Karpas-422 (cell line): ENCODE results near the gene LYPD3. TPM values are rescaled to one million over a fixed set of nuclear protein-coding genes. Genes with fewer than 3 reads are reported as not detected.

ENCODE experiments used
- DNase-seq: peaks from one replicate; pipeline ENCODE4 v3.0.0-alpha.2; 2015
- H2AFZ ChIP-seq: fragments of 200-600 bp; sonication (generic); 2 replicates; pipeline ENCODE4 v1.6.1; 2014; ENCODE audit warnings: antibody characterized with exemption, low read length, mixed read lengths
- H3K27ac ChIP-seq: fragments of 200-600 bp; sonication (generic); 2 replicates; pipeline ENCODE4 v1.5.1; 2014; ENCODE audit warnings: mild to moderate bottlenecking, low read length, moderate library complexity
- H3K27me3 ChIP-seq: fragments of 200-600 bp; sonication (generic); 2 replicates; pipeline ENCODE4 v1.6.1; 2014; ENCODE audit warnings: low read length, mixed read lengths
- H3K36me3 ChIP-seq: fragments of 200-600 bp; sonication (generic); 2 replicates; pipeline ENCODE4 v1.6.1; 2014; ENCODE audit warnings: low read length, mixed read lengths; ENCODE audit not compliant: insufficient read depth
- H3K4me1 ChIP-seq: fragments of 200-600 bp; sonication (generic); 2 replicates; pipeline ENCODE4 v1.6.1; 2014; ENCODE audit warnings: mild to moderate bottlenecking, low read length, mixed read lengths
- H3K4me2 ChIP-seq: fragments of 200-600 bp; sonication (generic); 2 replicates; pipeline ENCODE4 v1.6.1; 2014; ENCODE audit warnings: low read length, low read depth, mild to moderate bottlenecking; ENCODE audit not compliant: poor library complexity, severe bottlenecking
- H3K4me3 ChIP-seq: fragments of 200-600 bp; sonication (generic); 2 replicates; pipeline ENCODE4 v1.5.1; 2014; ENCODE audit warnings: mild to moderate bottlenecking, antibody characterized with exemption, low read length, mixed read lengths
- H3K79me2 ChIP-seq: fragments of 200-600 bp; sonication (generic); 2 replicates; pipeline ENCODE4 v1.6.1; 2014; ENCODE audit warnings: mild to moderate bottlenecking, low read length, mixed read lengths
- H3K9ac ChIP-seq: fragments of 200-600 bp; sonication (generic); 2 replicates; pipeline ENCODE4 v1.6.0; 2014; ENCODE audit warnings: low read length
- H3K9me2 ChIP-seq: fragments of 200-600 bp; sonication (generic), shearing (Covaris generic); replicated peaks from 2 replicates; pipeline ENCODE4 v1.6.0; 2014; ENCODE audit warnings: mild to moderate bottlenecking, low read length, moderate library complexity; ENCODE audit not compliant: insufficient read depth
- H3K9me3 ChIP-seq: fragments of 300-700, 200-600 bp; sonication (generic); 2 replicates; pipeline ENCODE4 v1.6.1; 2014; ENCODE audit warnings: low read length, mixed read lengths
- H4K20me1 ChIP-seq: fragments of 200-600 bp; sonication (generic); 2 replicates; pipeline ENCODE4 v1.6.1; 2014; ENCODE audit warnings: mild to moderate bottlenecking, antibody characterized with exemption, low read length, low read depth; ENCODE audit not compliant: insufficient read depth
- total RNA-seq: library from RNA; depleted of rRNA; stranded (reverse); fragments of >200 nt; shearing (Covaris generic); gene quantifications from 2 replicates; pipeline ENCODE4 v1.2.3, GENCODE V29; 2014; ENCODE audit warnings: low replicate concordance

The LYPD3 gene
- total RNA-seq, 1 experiment from 2014 or later = not detected

- Histone ChIP-seq H3K9ac (no peak overlapping the region), H3K79me2 (no peaks in the 10 kb centered on the region), H3K4me1 (no peaks in the 10 kb centered on the region), H3K4me2 (no peak overlapping the region), H2AFZ (no peak overlapping the region), H3K9me3 (no peaks in the 10 kb centered on the region), H3K36me3 (no peaks in the 10 kb centered on the region), H3K27ac (no peak overlapping the region), H3K4me3 (no peak overlapping the region), H3K27me3 (no peaks in the 10 kb centered on the region), H4K20me1 (no peaks in the 10 kb centered on the region), H3K9me2 (no peaks in the 10 kb centered on the region)
- DNase-seq = peak; percentile 47
Measured at GRCh38 chr19:43464134-43464775, 1.2 kb downstream of the LYPD3 start.

- Histone ChIP-seq H2AFZ (no peak overlapping the region), H3K4me3 (no peak overlapping the region)
Measured at GRCh38 chr19:43463381-43464133, 1.9 kb downstream of the LYPD3 start.

GRCh38 chr19:43462785-43463380 is 2.5 kb downstream of the LYPD3 start:
- H3K4me3 ChIP-seq = no peak overlapping the region
- H3K27ac ChIP-seq = no peak overlapping the region
- H3K27me3 ChIP-seq = no peaks in the 10 kb centered on the region
- H3K79me2 ChIP-seq = no peaks in the 10 kb centered on the region
- no peaks in the 10 kb centered on the region for H4K20me1 ChIP-seq
- no peak overlapping the region for H3K4me2 ChIP-seq
- no peak for DNase-seq
- H3K36me3 ChIP-seq = no peaks in the 10 kb centered on the region
- H3K9me3 ChIP-seq = no peaks in the 10 kb centered on the region
- H3K9ac ChIP-seq = no peak overlapping the region
- no peaks in the 10 kb centered on the region for H3K4me1 ChIP-seq
- no peak overlapping the region for H2AFZ ChIP-seq
- no peaks in the 10 kb centered on the region for H3K9me2 ChIP-seq

More at GRCh38 chr19:43463381-43464133, 1.9 kb downstream of the LYPD3 start:
- Histone ChIP-seq H3K9me3 (no peaks in the 10 kb centered on the region), H3K27me3 (no peaks in the 10 kb centered on the region), H3K9ac (no peak overlapping the region), H3K27ac (no peak overlapping the region), H3K79me2 (no peaks in the 10 kb centered on the region), H3K9me2 (no peaks in the 10 kb centered on the region), H3K4me1 (no peaks in the 10 kb centered on the region), H3K36me3 (no peaks in the 10 kb centered on the region), H4K20me1 (no peaks in the 10 kb centered on the region), H3K4me2 (no peak overlapping the region)
- no peak for DNase-seq

GRCh38 chr19:43462383-43462782 is 3.0 kb downstream of the LYPD3 start:
- H3K4me1 ChIP-seq = no peaks in the 10 kb centered on the region
- no peaks in the 10 kb centered on the region for H3K9me3 ChIP-seq
- no peak overlapping the region for H3K4me2 ChIP-seq
- H4K20me1 ChIP-seq = no peaks in the 10 kb centered on the region
- DNase-seq = no peak
- H3K9ac ChIP-seq = no peak overlapping the region
- H3K27me3 ChIP-seq = no peaks in the 10 kb centered on the region
- H3K4me3 ChIP-seq = no peak overlapping the region
- no peak overlapping the region for H2AFZ ChIP-seq
- H3K9me2 ChIP-seq = no peaks in the 10 kb centered on the region
- H3K79me2 ChIP-seq = no peaks in the 10 kb centered on the region
- H3K36me3 ChIP-seq = no peaks in the 10 kb centered on the region
- no peak overlapping the region for H3K27ac ChIP-seq

DNA sequence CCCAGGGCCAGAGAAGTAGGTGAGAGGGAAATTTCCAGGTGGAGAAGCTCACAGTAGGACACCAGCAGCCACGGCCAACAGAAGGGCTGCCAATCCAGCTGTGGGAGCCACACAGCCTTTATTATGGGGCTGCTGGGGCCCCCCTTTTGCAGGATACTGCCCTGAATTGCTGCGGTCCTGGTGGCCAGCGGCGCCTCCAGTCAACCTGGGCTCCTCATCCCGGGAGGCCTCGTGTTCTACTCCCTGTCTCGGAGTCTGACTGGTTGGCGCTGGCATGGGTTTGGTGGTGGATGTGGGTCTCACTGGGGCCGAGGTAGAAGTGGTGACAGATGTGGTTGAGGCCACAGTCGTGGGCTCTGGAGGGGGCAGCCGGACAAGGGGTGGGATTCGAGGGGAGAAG is 4.1 kb downstream of the LYPD3 start:
- Histone ChIP-seq H3K27ac (no peak overlapping the region), H3K36me3 (no peaks in the 10 kb centered on the region), H3K9ac (no peak overlapping the region), H3K9me3 (no peaks in the 10 kb centered on the region), H3K4me3 (no peak overlapping the region), H3K4me1 (no peaks in the 10 kb centered on the region), H3K79me2 (no peaks in the 10 kb centered on the region), H3K27me3 (no peaks in the 10 kb centered on the region), H2AFZ (no peak overlapping the region), H3K4me2 (no peak overlapping the region), H3K9me2 (no peaks in the 10 kb centered on the region), H4K20me1 (no peaks in the 10 kb centered on the region)
- no peak for DNase-seq

GRCh38 chr19:43460362-43461016 is 4.9 kb downstream of the LYPD3 start:
- no peaks in the 10 kb centered on the region for H3K9me2 ChIP-seq
- H3K27ac ChIP-seq = no peak overlapping the region
- no peaks in the 10 kb centered on the region for H4K20me1 ChIP-seq
- H3K27me3 ChIP-seq = no peaks in the 10 kb centered on the region
- H3K9ac ChIP-seq = no peak overlapping the region
- H3K36me3 ChIP-seq = no peaks in the 10 kb centered on the region
- no peaks in the 10 kb centered on the region for H3K9me3 ChIP-seq
- no peak overlapping the region for H3K4me2 ChIP-seq
- DNase-seq = no peak
- H3K79me2 ChIP-seq = no peaks in the 10 kb centered on the region
- no peak overlapping the region for H2AFZ ChIP-seq
- H3K4me1 ChIP-seq = no peaks in the 10 kb centered on the region
- H3K4me3 ChIP-seq = no peak overlapping the region

- Histone ChIP-seq H3K9me2 (no peaks in the 10 kb centered on the region), H2AFZ (no peak overlapping the region), H4K20me1 (no peaks in the 10 kb centered on the region), H3K79me2 (no peaks in the 10 kb centered on the region), H3K27me3 (no peaks in the 10 kb centered on the region), H3K4me2 (no peak overlapping the region), H3K9ac (no peak overlapping the region), H3K36me3 (no peaks in the 10 kb centered on the region), H3K4me1 (no peaks in the 10 kb centered on the region), H3K9me3 (no peaks in the 10 kb centered on the region), H3K27ac (no peak overlapping the region), H3K4me3 (no peak overlapping the region)
- DNase-seq = no peak
Measured at GRCh38 chr19:43457809-43458208, 7.6 kb downstream of the LYPD3 start.
